Measurements from ENCODE around the gene TRMU. TPM values are rescaled to one million over a fixed set of nuclear protein-coding genes. Genes with fewer than 3 reads are reported as not detected.

The TRMU gene
- total RNA-seq, 2 donors from 2014 or later = 27.5 to 41.9 TPM

Other genes starting within 250 kb of the TRMU start
- 10 to 100 TPM; 49.6 to 66.2 TPM for gene PPARA, start 185.2 kb upstream of the TRMU start, total RNA-seq
- gene CDPF1, start 85.4 kb upstream of the TRMU start, total RNA-seq = 1 to 10 TPM; 8.1 to 8.2 TPM
- gene PKDREJ, start 72.4 kb upstream of the TRMU start, total RNA-seq = under 1 TPM; 0.12 to 0.13 TPM
- 10 to 100 TPM; 22.7 to 23.1 TPM for gene TTC38, start 67.7 kb upstream of the TRMU start, total RNA-seq
- under 1 TPM; 0.24 to 0.94 TPM for gene GTSE1, start 38.8 kb upstream of the TRMU start, total RNA-seq
- 1 to 10 TPM; 6.5 to 8.1 TPM for gene CELSR1, start 201.9 kb downstream of the TRMU start, total RNA-seq

Data from left cardiac atrium (tissue), 2 donors.